ENCODE measurements around the gene TKFC. TPM values are rescaled to one million over a fixed set of nuclear protein-coding genes. Genes with fewer than 3 reads are reported as not detected.

Gene TKFC
- total RNA-seq, 1 experiment from 2014 or later: 79.6 TPM

DNA sequence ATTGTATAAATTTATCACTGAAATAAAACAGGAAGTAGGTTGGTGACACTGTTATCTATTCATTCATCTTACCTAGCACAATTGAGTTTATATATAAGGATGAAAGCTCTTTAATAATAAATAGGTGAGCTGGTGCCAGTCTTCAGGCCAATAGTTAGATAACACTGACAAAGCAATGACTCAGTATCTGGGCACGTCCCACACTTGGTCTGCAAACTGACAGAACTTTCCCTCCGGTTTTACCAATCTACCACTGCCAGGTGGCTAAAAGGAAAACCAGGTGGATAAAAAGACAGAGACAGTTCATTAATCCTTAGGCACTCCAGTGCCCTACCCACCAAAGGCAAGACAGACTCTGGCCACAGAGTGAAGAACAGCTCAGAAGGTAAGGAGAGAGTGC is 17.8 kb upstream of the TKFC start:
- CTCF ChIA-PET: interaction anchor here (0.7 kb wide), 1 partner anchor 47 kb away, joined by 13 read pairs; no protein-coding TSS in a partner anchor
- no peaks in the 10 kb centered on the region for H3K9me3 ChIP-seq (ENCODE audit: control insufficient read depth, insufficient read depth, low read depth, low read length)
- H3K36me3 ChIP-seq (ENCODE audit: control insufficient read depth, insufficient read depth, low read length): peaks cover 47% of the 10 kb centered on the region
- intact Hi-C loops (cut with micrococcal nuclease; ENCODE audit: unreplicated experiment) (no loop called here), in situ Hi-C loops (cut with HindIII; ENCODE audit: low pct_unique_long_range_greater_than_20kb, low sequenced_read_pairs) (no loop called here)
- DNase-seq (ENCODE audit: low read depth, low spot score): no peak
- no peaks in the 10 kb centered on the region for H3K4me1 ChIP-seq (ENCODE audit: control insufficient read depth, insufficient read depth, low read length)
- no peaks in the 10 kb centered on the region for H3K27me3 ChIP-seq (ENCODE audit: control insufficient read depth, insufficient read depth, low read length)
- H3K4me3 ChIP-seq (ENCODE audit: low read depth in 2 of 2, low read length in 2 of 2): no peak overlapping the region
- ATAC-seq: no peak
- POLR2A ChIA-PET: interaction anchor here (0.7 kb wide), 1 partner anchor 12 kb away, joined by 17 read pairs; no protein-coding TSS in a partner anchor
- no TSS peak for BruUV-seq (replicated peaks)
- H3K27ac ChIP-seq (ENCODE audit: low read length): no peak overlapping the region
- TF ChIP-seq, protein P1, sequence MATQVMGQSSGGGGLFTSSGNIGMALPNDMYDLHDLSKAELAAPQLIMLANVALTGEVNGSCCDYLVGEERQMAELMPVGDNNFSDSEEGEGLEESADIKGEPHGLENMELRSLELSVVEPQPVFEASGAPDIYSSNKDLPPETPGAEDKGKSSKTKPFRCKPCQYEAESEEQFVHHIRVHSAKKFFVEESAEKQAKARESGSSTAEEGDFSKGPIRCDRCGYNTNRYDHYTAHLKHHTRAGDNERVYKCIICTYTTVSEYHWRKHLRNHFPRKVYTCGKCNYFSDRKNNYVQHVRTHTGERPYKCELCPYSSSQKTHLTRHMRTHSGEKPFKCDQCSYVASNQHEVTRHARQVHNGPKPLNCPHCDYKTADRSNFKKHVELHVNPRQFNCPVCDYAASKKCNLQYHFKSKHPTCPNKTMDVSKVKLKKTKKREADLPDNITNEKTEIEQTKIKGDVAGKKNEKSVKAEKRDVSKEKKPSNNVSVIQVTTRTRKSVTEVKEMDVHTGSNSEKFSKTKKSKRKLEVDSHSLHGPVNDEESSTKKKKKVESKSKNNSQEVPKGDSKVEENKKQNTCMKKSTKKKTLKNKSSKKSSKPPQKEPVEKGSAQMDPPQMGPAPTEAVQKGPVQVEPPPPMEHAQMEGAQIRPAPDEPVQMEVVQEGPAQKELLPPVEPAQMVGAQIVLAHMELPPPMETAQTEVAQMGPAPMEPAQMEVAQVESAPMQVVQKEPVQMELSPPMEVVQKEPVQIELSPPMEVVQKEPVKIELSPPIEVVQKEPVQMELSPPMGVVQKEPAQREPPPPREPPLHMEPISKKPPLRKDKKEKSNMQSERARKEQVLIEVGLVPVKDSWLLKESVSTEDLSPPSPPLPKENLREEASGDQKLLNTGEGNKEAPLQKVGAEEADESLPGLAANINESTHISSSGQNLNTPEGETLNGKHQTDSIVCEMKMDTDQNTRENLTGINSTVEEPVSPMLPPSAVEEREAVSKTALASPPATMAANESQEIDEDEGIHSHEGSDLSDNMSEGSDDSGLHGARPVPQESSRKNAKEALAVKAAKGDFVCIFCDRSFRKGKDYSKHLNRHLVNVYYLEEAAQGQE (IDR thresholded peaks at IDR 0.05; ENCODE audit: insufficient read depth in 1 of 2, low read depth in 2 of 2, low read length in 1 of 2): no peak
- TF ChIP-seq SIN3A (IDR thresholded peaks at IDR 0.05; ENCODE audit: borderline replicate concordance, insufficient read depth, low read depth, low read length) (no peak), POLR2AphosphoS5 (IDR thresholded peaks at IDR 0.05; ENCODE audit: low read depth, low read length) (no peak), TCF7L2 (IDR thresholded peaks at IDR 0.05; ENCODE audit: low read depth, low read length) (no peak)
- TF ChIP-seq, protein P2, sequence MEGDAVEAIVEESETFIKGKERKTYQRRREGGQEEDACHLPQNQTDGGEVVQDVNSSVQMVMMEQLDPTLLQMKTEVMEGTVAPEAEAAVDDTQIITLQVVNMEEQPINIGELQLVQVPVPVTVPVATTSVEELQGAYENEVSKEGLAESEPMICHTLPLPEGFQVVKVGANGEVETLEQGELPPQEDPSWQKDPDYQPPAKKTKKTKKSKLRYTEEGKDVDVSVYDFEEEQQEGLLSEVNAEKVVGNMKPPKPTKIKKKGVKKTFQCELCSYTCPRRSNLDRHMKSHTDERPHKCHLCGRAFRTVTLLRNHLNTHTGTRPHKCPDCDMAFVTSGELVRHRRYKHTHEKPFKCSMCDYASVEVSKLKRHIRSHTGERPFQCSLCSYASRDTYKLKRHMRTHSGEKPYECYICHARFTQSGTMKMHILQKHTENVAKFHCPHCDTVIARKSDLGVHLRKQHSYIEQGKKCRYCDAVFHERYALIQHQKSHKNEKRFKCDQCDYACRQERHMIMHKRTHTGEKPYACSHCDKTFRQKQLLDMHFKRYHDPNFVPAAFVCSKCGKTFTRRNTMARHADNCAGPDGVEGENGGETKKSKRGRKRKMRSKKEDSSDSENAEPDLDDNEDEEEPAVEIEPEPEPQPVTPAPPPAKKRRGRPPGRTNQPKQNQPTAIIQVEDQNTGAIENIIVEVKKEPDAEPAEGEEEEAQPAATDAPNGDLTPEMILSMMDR (IDR thresholded peaks at IDR 0.05): no peak

DNA sequence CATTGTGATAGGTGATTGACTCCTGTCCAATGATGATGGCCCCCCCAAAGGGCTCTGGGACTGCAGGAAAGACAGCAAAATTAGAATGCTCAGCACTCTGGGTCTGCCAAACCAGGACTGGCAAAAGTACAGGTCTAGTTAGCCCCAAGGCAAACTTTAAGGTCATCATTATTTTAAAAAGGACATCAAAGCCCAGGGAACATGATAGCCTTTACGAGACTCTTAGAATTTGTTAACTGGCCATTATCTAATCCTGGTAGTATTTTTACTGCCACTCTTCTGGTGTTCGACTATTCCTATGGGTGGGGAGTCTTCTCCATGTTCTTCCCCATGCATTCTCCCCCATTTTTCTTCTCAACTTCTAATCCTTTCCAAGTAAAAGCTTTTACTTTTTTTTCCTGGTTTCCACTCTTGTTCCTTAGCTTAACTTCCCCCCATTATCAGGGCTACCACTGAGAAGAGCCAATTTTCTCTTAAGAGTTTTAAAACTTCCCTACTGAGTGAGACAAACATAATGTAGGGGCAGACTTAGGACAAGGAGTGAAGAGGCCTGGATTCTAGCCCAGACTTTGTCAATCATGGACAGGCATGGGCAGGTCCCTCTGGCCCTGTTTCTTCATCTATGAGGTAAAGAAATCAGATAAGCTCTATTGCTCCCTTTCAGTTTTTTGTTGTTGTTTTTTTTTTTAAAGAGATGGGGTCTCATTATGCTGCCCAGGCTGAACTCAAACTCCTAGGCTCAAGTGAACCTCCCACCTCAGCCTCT is 7.2 kb upstream of the TKFC start:
- intact Hi-C loops (cut with micrococcal nuclease; ENCODE audit: unreplicated experiment): no loop called here
- no peak for ATAC-seq
- CTCF ChIA-PET: no interaction called here

DNA sequence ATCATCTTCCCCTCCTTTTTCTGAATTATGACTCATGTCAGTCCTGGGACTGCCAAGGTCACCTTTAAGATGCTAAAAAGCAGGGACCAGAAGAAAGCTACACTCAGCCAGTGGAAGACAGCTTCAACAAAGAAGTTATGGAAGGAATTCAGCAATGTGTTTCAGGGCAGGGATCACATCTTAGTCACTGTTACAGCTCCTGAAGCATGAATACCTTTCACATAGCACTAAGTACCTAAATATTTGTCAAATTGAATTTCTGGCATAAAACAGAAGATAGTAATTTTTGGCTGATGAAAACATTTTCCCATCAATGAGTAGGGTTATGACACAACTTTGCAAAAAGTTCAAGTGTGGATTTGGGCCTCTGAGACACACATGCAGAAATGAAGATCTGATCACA is 5.4 kb upstream of the TKFC start:
- ATAC-seq: no peak
- no peak for DNase-seq (ENCODE audit: low read depth, low spot score)
- H3K36me3 ChIP-seq (ENCODE audit: control insufficient read depth, insufficient read depth, low read length): peaks cover 41% of the 10 kb centered on the region
- in situ Hi-C loops (cut with HindIII; ENCODE audit: low pct_unique_long_range_greater_than_20kb, low sequenced_read_pairs): no loop called here
- H3K27ac ChIP-seq (ENCODE audit: low read length): no peak overlapping the region
- POLR2A ChIA-PET: interaction anchor here (0.6 kb wide), 1 partner anchor 99 kb away, joined by 3 read pairs; no protein-coding TSS in a partner anchor
- intact Hi-C loops (cut with micrococcal nuclease; ENCODE audit: unreplicated experiment): no loop called here
- no peaks in the 10 kb centered on the region for H3K9me3 ChIP-seq (ENCODE audit: control insufficient read depth, insufficient read depth, low read depth, low read length)
- H3K4me3 ChIP-seq (ENCODE audit: low read depth in 2 of 2, low read length in 2 of 2): no peak overlapping the region
- no peaks in the 10 kb centered on the region for H3K27me3 ChIP-seq (ENCODE audit: control insufficient read depth, insufficient read depth, low read length)
- CTCF ChIA-PET: interaction anchor here (1.5 kb wide), 1 partner anchor 58 kb away, joined by 4 read pairs; no protein-coding TSS in a partner anchor
- H3K4me1 ChIP-seq (ENCODE audit: control insufficient read depth, insufficient read depth, low read length): peaks cover 14% of the 10 kb centered on the region
- no TSS peak for BruUV-seq (replicated peaks)
- TF ChIP-seq, protein P1 (IDR thresholded peaks at IDR 0.05; ENCODE audit: insufficient read depth in 1 of 2, low read depth in 2 of 2, low read length in 1 of 2): no peak
- no peak for TF ChIP-seq SIN3A (IDR thresholded peaks at IDR 0.05; ENCODE audit: borderline replicate concordance, insufficient read depth, low read depth, low read length)
- no peak for TF ChIP-seq TCF7L2 (IDR thresholded peaks at IDR 0.05; ENCODE audit: low read depth, low read length)
- TF ChIP-seq, protein P2 (IDR thresholded peaks at IDR 0.05): no peak
- no peak for TF ChIP-seq POLR2AphosphoS5 (IDR thresholded peaks at IDR 0.05; ENCODE audit: low read depth, low read length)

More for the DNA sequence above, 7.2 kb upstream of the TKFC start:
- BruUV-seq (replicated peaks): no TSS peak
- no peak overlapping the region for H3K4me3 ChIP-seq (ENCODE audit: low read depth in 2 of 2, low read length in 2 of 2)
- H3K27ac ChIP-seq (ENCODE audit: low read length): no peak overlapping the region
- H3K9me3 ChIP-seq (ENCODE audit: control insufficient read depth, insufficient read depth, low read depth, low read length): no peaks in the 10 kb centered on the region
- no peak for DNase-seq (ENCODE audit: low read depth, low spot score)
- H3K27me3 ChIP-seq (ENCODE audit: control insufficient read depth, insufficient read depth, low read length): no peaks in the 10 kb centered on the region
- peaks cover 47% of the 10 kb centered on the region for H3K36me3 ChIP-seq (ENCODE audit: control insufficient read depth, insufficient read depth, low read length)
- POLR2A ChIA-PET: no interaction called here
- peaks cover 3% of the 10 kb centered on the region; the same call in 1 of the 2 replicates for H3K4me1 ChIP-seq (ENCODE audit: control insufficient read depth, insufficient read depth, low read length)
- in situ Hi-C loops (cut with HindIII; ENCODE audit: low pct_unique_long_range_greater_than_20kb, low sequenced_read_pairs): no loop called here
- TF ChIP-seq POLR2AphosphoS5 (IDR thresholded peaks at IDR 0.05; ENCODE audit: low read depth, low read length): no peak
